ENCODE measurements around the gene ZIC1.

The ZIC1 gene

GRCh38 chr3:147395899-147396711 is 13.1 kb upstream of the ZIC1 start:
- H3K27me3 ChIP-seq (replicated peaks; ENCODE audit: control insufficient read depth, insufficient read depth, low read length) = no peaks in the 10 kb centered on the region
- DNase-seq (ENCODE audit: extremely low read depth, insufficient read length) = no peak
- no peak for TF ChIP-seq CTCF (IDR thresholded peaks at IDR 0.05; ENCODE audit: insufficient read depth, low read length, poor library complexity, severe bottlenecking)
- no peaks in the 10 kb centered on the region for H3K36me3 ChIP-seq (ENCODE audit: control insufficient read depth, insufficient read depth, low read length)
- no peak overlapping the region for H3K4me3 ChIP-seq (replicated peaks; ENCODE audit: low read depth, low read length)

- Histone ChIP-seq H3K36me3 (ENCODE audit: control insufficient read depth, insufficient read depth, low read length) (no peaks in the 10 kb centered on the region), H3K4me3 (replicated peaks; ENCODE audit: low read depth, low read length) (no peak overlapping the region), H3K27me3 (replicated peaks; ENCODE audit: control insufficient read depth, insufficient read depth, low read length) (no peaks in the 10 kb centered on the region)
- DNase-seq (ENCODE audit: extremely low read depth, insufficient read length) = no peak
- TF ChIP-seq CTCF (IDR thresholded peaks at IDR 0.05; ENCODE audit: insufficient read depth, low read length, poor library complexity, severe bottlenecking) = no peak
These were observed 12.5 kb upstream of the ZIC1 start for GRCh38 chr3:147396712-147397046.

GRCh38 chr3:147397155-147397874 is 11.8 kb upstream of the ZIC1 start:
- H3K4me3 ChIP-seq (replicated peaks; ENCODE audit: low read depth, low read length) = no peak overlapping the region
- no peak for DNase-seq (ENCODE audit: extremely low read depth, insufficient read length)
- TF ChIP-seq CTCF (IDR thresholded peaks at IDR 0.05; ENCODE audit: insufficient read depth, low read length, poor library complexity, severe bottlenecking) = no peak
- H3K27me3 ChIP-seq (replicated peaks; ENCODE audit: control insufficient read depth, insufficient read depth, low read length) = no peaks in the 10 kb centered on the region
- H3K36me3 ChIP-seq (ENCODE audit: control insufficient read depth, insufficient read depth, low read length) = no peaks in the 10 kb centered on the region

- Histone ChIP-seq H3K36me3 (ENCODE audit: control insufficient read depth, insufficient read depth, low read length) (no peaks in the 10 kb centered on the region), H3K27me3 (replicated peaks; ENCODE audit: control insufficient read depth, insufficient read depth, low read length) (no peaks in the 10 kb centered on the region), H3K4me3 (replicated peaks; ENCODE audit: low read depth, low read length) (no peak overlapping the region)
- no peak for DNase-seq (ENCODE audit: extremely low read depth, insufficient read length)
- TF ChIP-seq CTCF (IDR thresholded peaks at IDR 0.05; ENCODE audit: insufficient read depth, low read length, poor library complexity, severe bottlenecking) = no peak
These were observed 11.0 kb upstream of the ZIC1 start for GRCh38 chr3:147397875-147398812.

- no peaks in the 10 kb centered on the region for H3K36me3 ChIP-seq (ENCODE audit: control insufficient read depth, insufficient read depth, low read length)
- H3K27me3 ChIP-seq (replicated peaks; ENCODE audit: control insufficient read depth, insufficient read depth, low read length) = no peaks in the 10 kb centered on the region
- no peak overlapping the region for H3K4me3 ChIP-seq (replicated peaks; ENCODE audit: low read depth, low read length)
- DNase-seq (ENCODE audit: extremely low read depth, insufficient read length) = no peak
- TF ChIP-seq CTCF (IDR thresholded peaks at IDR 0.05; ENCODE audit: insufficient read depth, low read length, poor library complexity, severe bottlenecking) = no peak
These were observed 10.2 kb upstream of the ZIC1 start for GRCh38 chr3:147398813-147399534.

Measured in GM06990 (cell line).